Uterus (tissue), 2 donors: ENCODE data around the gene SETBP1.

ENCODE experiments used
- POLR2A ChIP-seq, 2 donors: fragments of 450-650 bp; IDR thresholded peaks; one replicate each; pipeline ENCODE4 v1.6.1; 2016; ENCODE audit warnings: antibody characterized with exemption in 2 of 2, mild to moderate bottlenecking in 1 of 2, moderate library complexity in 1 of 2
- TF ChIP-seq, protein P1 (sequence below), 4 experiments: fragments of 200-600 bp in 2 of 4; fragments of 450-650 bp in 2 of 4; sonication (generic) in 2 of 4; IDR thresholded peaks; one replicate each; pipeline ENCODE4 v1.5.1; 2016 to 2019; ENCODE audit warnings: antibody characterized with exemption in 4 of 4, mild to moderate bottlenecking in 2 of 4, moderate library complexity in 1 of 4

DNA sequence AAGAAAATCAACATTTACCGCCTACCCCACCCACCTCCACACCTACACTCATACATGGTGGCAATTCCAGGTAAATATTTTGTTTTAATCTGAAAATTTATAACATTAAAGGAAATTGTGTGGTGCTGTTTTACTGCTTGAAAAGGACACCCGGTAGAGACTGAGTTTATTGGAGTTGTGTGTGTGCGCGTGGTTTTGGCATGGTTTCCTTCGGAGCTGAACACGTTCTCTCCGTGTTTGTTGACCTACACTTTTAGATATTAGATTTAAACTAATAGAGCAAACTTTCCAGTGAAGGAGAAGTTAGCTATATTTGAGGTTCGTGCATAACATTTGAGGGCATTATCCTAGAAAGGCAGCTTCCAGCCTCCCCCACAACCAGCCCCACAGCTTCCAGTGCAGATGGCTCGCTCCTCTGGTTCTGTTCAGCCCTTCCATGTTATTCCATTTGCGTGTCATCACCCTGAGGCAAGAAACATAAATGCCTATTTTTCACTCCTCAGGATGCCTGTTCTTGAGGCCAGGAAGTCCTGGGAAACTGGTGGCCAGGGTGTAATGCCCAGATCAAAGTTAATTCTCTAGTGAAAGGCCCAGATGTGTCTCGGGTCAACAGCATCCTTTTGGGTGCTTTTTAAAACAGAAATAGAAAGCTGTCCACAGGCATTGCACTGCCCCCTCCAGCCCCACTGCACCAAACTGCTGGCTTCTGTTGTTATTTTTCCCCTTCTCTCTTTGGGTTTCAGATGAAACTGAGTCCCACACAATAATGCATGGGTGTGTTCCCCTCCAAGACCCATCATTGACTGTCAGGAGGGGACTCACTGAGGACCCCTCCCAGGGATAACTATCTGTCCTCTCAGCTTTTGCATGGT is 190.2 kb downstream of the SETBP1 start:
- TF ChIP-seq, protein P1, sequence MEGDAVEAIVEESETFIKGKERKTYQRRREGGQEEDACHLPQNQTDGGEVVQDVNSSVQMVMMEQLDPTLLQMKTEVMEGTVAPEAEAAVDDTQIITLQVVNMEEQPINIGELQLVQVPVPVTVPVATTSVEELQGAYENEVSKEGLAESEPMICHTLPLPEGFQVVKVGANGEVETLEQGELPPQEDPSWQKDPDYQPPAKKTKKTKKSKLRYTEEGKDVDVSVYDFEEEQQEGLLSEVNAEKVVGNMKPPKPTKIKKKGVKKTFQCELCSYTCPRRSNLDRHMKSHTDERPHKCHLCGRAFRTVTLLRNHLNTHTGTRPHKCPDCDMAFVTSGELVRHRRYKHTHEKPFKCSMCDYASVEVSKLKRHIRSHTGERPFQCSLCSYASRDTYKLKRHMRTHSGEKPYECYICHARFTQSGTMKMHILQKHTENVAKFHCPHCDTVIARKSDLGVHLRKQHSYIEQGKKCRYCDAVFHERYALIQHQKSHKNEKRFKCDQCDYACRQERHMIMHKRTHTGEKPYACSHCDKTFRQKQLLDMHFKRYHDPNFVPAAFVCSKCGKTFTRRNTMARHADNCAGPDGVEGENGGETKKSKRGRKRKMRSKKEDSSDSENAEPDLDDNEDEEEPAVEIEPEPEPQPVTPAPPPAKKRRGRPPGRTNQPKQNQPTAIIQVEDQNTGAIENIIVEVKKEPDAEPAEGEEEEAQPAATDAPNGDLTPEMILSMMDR (IDR thresholded peaks at IDR 0.05): no peak
- no peak for TF ChIP-seq POLR2A (IDR thresholded peaks at IDR 0.05)
